Measurements from ENCODE around the gene YEATS2. TPM values are rescaled to one million over a fixed set of nuclear protein-coding genes. Genes with fewer than 3 reads are reported as not detected.

YEATS2 gene
- polyA plus RNA-seq, 4 donors, result 34.9 to 36.7 (median 36.1) TPM

GRCh38 chr3:183809270-183809669 is 111.7 kb downstream of the YEATS2 start:
- no peak for DNase-seq (ENCODE audit: low read depth in 4 of 4, low spot score in 3 of 4)

- no peak for DNase-seq (ENCODE audit: low read depth in 4 of 4, low spot score in 3 of 4)
These were observed 113.3 kb downstream of the YEATS2 start for GRCh38 chr3:183810643-183811594.

GRCh38 chr3:183811638-183812037 is 114.0 kb downstream of the YEATS2 start:
- DNase-seq (ENCODE audit: low read depth in 4 of 4, low spot score in 3 of 4), result no peak

- no peak for DNase-seq (ENCODE audit: low read depth in 4 of 4, low spot score in 3 of 4)
These were observed 115.3 kb downstream of the YEATS2 start for GRCh38 chr3:183812761-183813445.

GRCh38 chr3:183814240-183814639 is 116.6 kb downstream of the YEATS2 start:
- DNase-seq (ENCODE audit: low read depth in 4 of 4, low spot score in 3 of 4), result no peak

- DNase-seq (ENCODE audit: low read depth in 4 of 4, low spot score in 3 of 4), result no peak
These were observed 118.0 kb downstream of the YEATS2 start for GRCh38 chr3:183815563-183815940.

GRCh38 chr3:183815951-183816475 is 118.4 kb downstream of the YEATS2 start:
- DNase-seq (ENCODE audit: low read depth in 4 of 4, low spot score in 3 of 4), result no peak

GRCh38 chr3:183816681-183817510 is 119.3 kb downstream of the YEATS2 start:
- no peak for DNase-seq (ENCODE audit: low read depth in 4 of 4, low spot score in 3 of 4)

- no peak for DNase-seq (ENCODE audit: low read depth in 4 of 4, low spot score in 3 of 4)
These were observed 120.0 kb downstream of the YEATS2 start for GRCh38 chr3:183817639-183818038.

- no peak for DNase-seq (ENCODE audit: low read depth in 4 of 4, low spot score in 3 of 4)
These were observed 120.5 kb downstream of the YEATS2 start for GRCh38 chr3:183818041-183818620.

GRCh38 chr3:183818706-183819624 is 121.4 kb downstream of the YEATS2 start:
- no peak for DNase-seq (ENCODE audit: low read depth in 4 of 4, low spot score in 3 of 4)

- DNase-seq (ENCODE audit: low read depth in 4 of 4, low spot score in 3 of 4), result no peak
These were observed 122.2 kb downstream of the YEATS2 start for GRCh38 chr3:183819831-183820230.

GRCh38 chr3:183822631-183823030 is 125.0 kb downstream of the YEATS2 start:
- DNase-seq (ENCODE audit: low read depth in 4 of 4, low spot score in 3 of 4), result no peak

GRCh38 chr3:183823963-183824362 is 126.4 kb downstream of the YEATS2 start:
- no peak for DNase-seq (ENCODE audit: low read depth in 4 of 4, low spot score in 3 of 4)

- DNase-seq (ENCODE audit: low read depth in 4 of 4, low spot score in 3 of 4), result no peak
These were observed 127.3 kb downstream of the YEATS2 start for GRCh38 chr3:183824761-183825455.

- peak in 3 of 4 donors; percentile 33 to 44 (median 41) for DNase-seq (ENCODE audit: low read depth in 4 of 4, low spot score in 3 of 4)
These were observed 128.0 kb downstream of the YEATS2 start, which contains the start of gene MAP6D1 for GRCh38 chr3:183825456-183826161. TSS of gene MAP6D1 (minus strand) at chr3:183825577. CDS start at chr3:183825547, 30 bp downstream.

- no peak for DNase-seq (ENCODE audit: low read depth in 4 of 4, low spot score in 3 of 4)
These were observed 129.1 kb downstream of the YEATS2 start for GRCh38 chr3:183826448-183827250.

All from right renal pelvis (tissue), 4 donors.